ENCODE results near the gene CENPT.

GRCh38 chr16:67860589-67861398, 13.3 kb upstream of the CENPT start:
- TF ChIP-seq CTCF (IDR thresholded peaks at IDR 0.05) (no peak), POLR2AphosphoS5 (IDR thresholded peaks at IDR 0.05) (no peak), EP300 (IDR thresholded peaks at IDR 0.05) (no peak), POLR2A (IDR thresholded peaks at IDR 0.05) (no peak)
